ENCODE results near the gene HOXA10.

Gene HOXA10

GRCh38 chr7:27161721-27162560, 12.2 kb downstream of the HOXA10 start:
- TF ChIP-seq CTCF (IDR thresholded peaks at IDR 0.05; ENCODE audit: insufficient read depth, low read depth, low read length, missing control alignments): no peak
- no peak overlapping the region for H3K4me3 ChIP-seq (ENCODE audit: low read length)

GRCh38 chr7:27161214-27161720, 12.9 kb downstream of the HOXA10 start:
- no peak for DNase-seq (ENCODE audit: low read depth)
- no peak for TF ChIP-seq CTCF (IDR thresholded peaks at IDR 0.05; ENCODE audit: insufficient read depth, low read depth, low read length, missing control alignments)
- peak overlapping the region; percentile 52 for H3K4me3 ChIP-seq (ENCODE audit: low read length)

More at GRCh38 chr7:27161721-27162560, 12.2 kb downstream of the HOXA10 start:
- DNase-seq (ENCODE audit: low read depth): no peak

- peak; percentile 91 for TF ChIP-seq CTCF (IDR thresholded peaks at IDR 0.05; ENCODE audit: insufficient read depth, low read depth, low read length, missing control alignments)
- peak overlapping the region; percentile 52 for H3K4me3 ChIP-seq (ENCODE audit: low read length)
- DNase-seq (ENCODE audit: low read depth): peak; percentile 75
These were observed 13.4 kb downstream of the HOXA10 start for GRCh38 chr7:27160546-27161213.

- TF ChIP-seq CTCF (IDR thresholded peaks at IDR 0.05; ENCODE audit: insufficient read depth, low read depth, low read length, missing control alignments): no peak
- DNase-seq (ENCODE audit: low read depth): no peak
- no peak overlapping the region for H3K4me3 ChIP-seq (ENCODE audit: low read length)
These were observed 14.0 kb downstream of the HOXA10 start for GRCh38 chr7:27160145-27160545.

- DNase-seq (ENCODE audit: low read depth): no peak
- no peak for TF ChIP-seq CTCF (IDR thresholded peaks at IDR 0.05; ENCODE audit: insufficient read depth, low read depth, low read length, missing control alignments)
- H3K4me3 ChIP-seq (ENCODE audit: low read length): no peak overlapping the region
These were observed 14.6 kb downstream of the HOXA10 start for GRCh38 chr7:27159266-27160144.

- no peak overlapping the region for H3K4me3 ChIP-seq (ENCODE audit: low read length)
- DNase-seq (ENCODE audit: low read depth): no peak
- no peak for TF ChIP-seq CTCF (IDR thresholded peaks at IDR 0.05; ENCODE audit: insufficient read depth, low read depth, low read length, missing control alignments)
These were observed 15.5 kb downstream of the HOXA10 start for GRCh38 chr7:27158436-27159265.
